Urinary bladder (tissue), 4 donors: ENCODE measurements around the gene DNAH14. TPM values are rescaled to one million over a fixed set of nuclear protein-coding genes. Genes with fewer than 3 reads are reported as not detected.
"Not testable (repeated sequence)": the region's sequence is repeated elsewhere in the genome, so short reads cannot be mapped to it uniquely, and the experiment has no call there.

ENCODE experiments used
- DNase-seq: peaks from one replicate; pipeline ENCODE4 v3.0.0-alpha.2; 2015; ENCODE audit errors: extremely low spot score
- H3K27ac ChIP-seq: one replicate; pipeline ENCODE4 v1.5.1; 2013; ENCODE audit warnings: low read depth, mild to moderate bottlenecking, moderate library complexity
- H3K36me3 ChIP-seq: one replicate; pipeline ENCODE4 v1.6.1; 2013; ENCODE audit warnings: mild to moderate bottlenecking, moderate library complexity; ENCODE audit not compliant: insufficient read depth
- H3K4me1 ChIP-seq: one replicate; pipeline ENCODE4 v1.6.1; 2013; ENCODE audit warnings: mild to moderate bottlenecking, moderate library complexity; ENCODE audit not compliant: insufficient read depth
- H3K4me3 ChIP-seq: one replicate; pipeline ENCODE4 v1.5.1; 2013; ENCODE audit warnings: low read depth, low read length
- WGBS: extraction: QIAGEN DNeasy Blood & Tissue Kit; methylation state at CpG from one replicate; pipeline ENCODE4 v1.1.7; 2013; 5-methylcytosine and 5-hydroxymethylcytosine counted together
- polyA plus RNA-seq: library from polyadenylated mRNA; stranded (reverse); fragments of 200-250 nt; gene quantifications from one replicate; pipeline ENCODE4 v1.2.3, GENCODE V29; 2013
- total RNA-seq: library from RNA; depleted of rRNA; stranded (reverse); fragments of >200 nt; gene quantifications from one replicate; pipeline ENCODE4 v1.2.3, GENCODE V29; 2014
- donor health status: healthy with polysubstance abuse.
- donor health status: healthy.

Gene DNAH14
- total RNA-seq (70.4 TPM), polyA plus RNA-seq (2.8 TPM)

GRCh38 chr1:224929335-224930237 is at the start of gene DNAH14:
Gene DNAH14, plus strand, starts transcription at chr1:224929675. Its CDS starts 23,028 bp downstream, at chr1:224952703.
- DNase-seq: no peak
- peak within 1 kb of the TSS; percentile 44 for H3K4me3 ChIP-seq
- H3K4me1 ChIP-seq: no peaks in the 10 kb centered on the region
- H3K27ac ChIP-seq: no peak within 1 kb of the TSS
- H3K36me3 ChIP-seq: no peaks in the 10 kb centered on the region
- 2% methylated on average over 75 of the region's 75 CpGs for WGBS

GRCh38 chr1:224880593-224881307 is 48.7 kb upstream of the DNAH14 start:
- H3K4me3 ChIP-seq: no peak overlapping the region
- no peaks in the 10 kb centered on the region for H3K4me1 ChIP-seq
- DNase-seq: no peak
- H3K27ac ChIP-seq: no peak overlapping the region
- H3K36me3 ChIP-seq: no peaks in the 10 kb centered on the region
- 52% methylated on average over 8 of the region's 8 CpGs for WGBS

- 95% methylated on average over 5 of the region's 5 CpGs for WGBS
- not testable (repeated sequence) for DNase-seq, H3K4me3 ChIP-seq, H3K27ac ChIP-seq, H3K36me3 ChIP-seq, H3K4me1 ChIP-seq
Measured at GRCh38 chr1:224881308-224881692, 48.2 kb upstream of the DNAH14 start.

GRCh38 chr1:224881762-224882211 is 47.7 kb upstream of the DNAH14 start:
- DNase-seq: no peak
- Histone ChIP-seq H3K4me3 (no peak overlapping the region), H3K27ac (no peak overlapping the region), H3K4me1 (no peaks in the 10 kb centered on the region), H3K36me3 (no peaks in the 10 kb centered on the region)

GRCh38 chr1:224882264-224882663 is 47.2 kb upstream of the DNAH14 start:
- no peaks in the 10 kb centered on the region for H3K4me1 ChIP-seq
- H3K4me3 ChIP-seq: no peak overlapping the region
- H3K27ac ChIP-seq: no peak overlapping the region
- 65% methylated on average over 4 of the region's 4 CpGs for WGBS
- no peaks in the 10 kb centered on the region for H3K36me3 ChIP-seq
- DNase-seq: no peak

- H3K4me1 ChIP-seq: no peaks in the 10 kb centered on the region
- no peak overlapping the region for H3K27ac ChIP-seq
- WGBS: 74% methylated on average over 2 of the region's 2 CpGs
- no peak for DNase-seq
- H3K36me3 ChIP-seq: no peaks in the 10 kb centered on the region
- no peak overlapping the region for H3K4me3 ChIP-seq
Measured at GRCh38 chr1:224883091-224883490, 46.4 kb upstream of the DNAH14 start.

- no peaks in the 10 kb centered on the region for H3K4me1 ChIP-seq
- DNase-seq: peak; percentile 62
- WGBS: 9% methylated on average over 1 of the region's 1 CpG
- no peak overlapping the region for H3K27ac ChIP-seq
- no peak overlapping the region for H3K4me3 ChIP-seq
- no peaks in the 10 kb centered on the region for H3K36me3 ChIP-seq
Measured at GRCh38 chr1:224884361-224884801, 45.1 kb upstream of the DNAH14 start.

GRCh38 chr1:224885376-224885775 is 44.1 kb upstream of the DNAH14 start:
- not testable (repeated sequence) for H3K4me1 ChIP-seq, H3K36me3 ChIP-seq, H3K4me3 ChIP-seq, DNase-seq, H3K27ac ChIP-seq
- WGBS: 97% methylated on average over 2 of the region's 2 CpGs

GRCh38 chr1:224894915-224895314 is 34.6 kb upstream of the DNAH14 start:
- no peaks in the 10 kb centered on the region for H3K4me1 ChIP-seq
- H3K36me3 ChIP-seq: no peaks in the 10 kb centered on the region
- no peak overlapping the region for H3K27ac ChIP-seq
- H3K4me3 ChIP-seq: no peak overlapping the region
- DNase-seq: no peak
- WGBS: 14% methylated on average over 3 of the region's 3 CpGs

GRCh38 chr1:224896130-224896781 is 33.2 kb upstream of the DNAH14 start:
- no peak for DNase-seq
- no peak overlapping the region for H3K4me3 ChIP-seq
- no peaks in the 10 kb centered on the region for H3K36me3 ChIP-seq
- 93% methylated on average over 5 of the region's 5 CpGs for WGBS
- H3K27ac ChIP-seq: no peak overlapping the region
- H3K4me1 ChIP-seq: no peaks in the 10 kb centered on the region

GRCh38 chr1:224897529-224898327 is 31.7 kb upstream of the DNAH14 start:
- Histone ChIP-seq H3K4me3 (no peak overlapping the region), H3K4me1 (no peaks in the 10 kb centered on the region), H3K27ac (no peak overlapping the region), H3K36me3 (no peaks in the 10 kb centered on the region)
- 96% methylated on average over 1 of the region's 1 CpG for WGBS
- no peak for DNase-seq

- 94% methylated on average over 3 of the region's 3 CpGs for WGBS
Measured at GRCh38 chr1:224898937-224899336, 30.5 kb upstream of the DNAH14 start.

GRCh38 chr1:224900062-224900630 is 29.3 kb upstream of the DNAH14 start:
- H3K4me1 ChIP-seq: no peaks in the 10 kb centered on the region
- WGBS: 82% methylated on average over 3 of the region's 3 CpGs
- no peaks in the 10 kb centered on the region for H3K36me3 ChIP-seq
- no peak overlapping the region for H3K4me3 ChIP-seq
- DNase-seq: no peak
- no peak overlapping the region for H3K27ac ChIP-seq

More at GRCh38 chr1:224898937-224899336, 30.5 kb upstream of the DNAH14 start:
- H3K27ac ChIP-seq: no peak overlapping the region
- DNase-seq: no peak
- H3K4me1 ChIP-seq: no peaks in the 10 kb centered on the region
- no peak overlapping the region for H3K4me3 ChIP-seq
- no peaks in the 10 kb centered on the region for H3K36me3 ChIP-seq
